MM.1S (cell line): ENCODE results near the gene MED25.

ENCODE experiments used
- DNase-seq: peaks from one replicate; pipeline ENCODE4 v3.0.0-alpha.2; 2015
- H2AFZ ChIP-seq: fragments of 300-600 bp; sonication (generic); 2 replicates; pipeline ENCODE4 v1.6.0; 2016; ENCODE audit warnings: antibody characterized with exemption, low read length
- H3F3A ChIP-seq: fragments of 300-600 bp; sonication (generic); 2 replicates; pipeline ENCODE4 v1.6.1; 2016; ENCODE audit warnings: mild to moderate bottlenecking, antibody characterized with exemption, low read length, moderate library complexity, mixed read lengths; ENCODE audit not compliant: insufficient read depth
- H3K27ac ChIP-seq: fragments of 300-600 bp; sonication (generic); 2 replicates; pipeline ENCODE4 v1.5.1; 2016; ENCODE audit warnings: mild to moderate bottlenecking, low read length
- H3K27me3 ChIP-seq: fragments of 300-600 bp; sonication (generic); replicated peaks from 2 replicates; pipeline ENCODE4 v1.6.0; 2016; ENCODE audit warnings: low read length; ENCODE audit not compliant: insufficient read depth
- H3K36me3 ChIP-seq: fragments of 300-600 bp; sonication (generic); replicated peaks from 2 replicates; pipeline ENCODE4 v1.6.1; 2016; ENCODE audit warnings: mild to moderate bottlenecking, low read length, mixed read lengths; ENCODE audit not compliant: insufficient read depth
- H3K4me1 ChIP-seq: fragments of 300-600 bp; sonication (generic); 2 replicates; pipeline ENCODE4 v1.6.1; 2016; ENCODE audit warnings: low read length, mixed read lengths
- H3K4me2 ChIP-seq: fragments of 300-600 bp; sonication (generic); 2 replicates; pipeline ENCODE4 v1.6.0; 2016; ENCODE audit warnings: low read depth, low read length
- H3K4me3 ChIP-seq: fragments of 300-600 bp; sonication (generic); 2 replicates; pipeline ENCODE4 v1.5.1; 2016; ENCODE audit warnings: low read length, mixed read lengths
- H3K79me2 ChIP-seq: fragments of 300-600 bp; sonication (generic); 2 replicates; pipeline ENCODE4 v1.6.1; 2016; ENCODE audit warnings: mixed run types, low read length, mixed read lengths
- H3K9ac ChIP-seq: fragments of 300-600 bp; sonication (generic); 2 replicates; pipeline ENCODE4 v1.6.1; 2016; ENCODE audit warnings: low read length, mixed read lengths
- H3K9me2 ChIP-seq: fragments of 300-600 bp; sonication (generic); replicated peaks from 2 replicates; pipeline ENCODE4 v1.6.1; 2016; ENCODE audit warnings: mild to moderate bottlenecking, low read length, mixed read lengths; ENCODE audit not compliant: insufficient read depth
- H3K9me3 ChIP-seq: fragments of 300-600 bp; sonication (generic); replicated peaks from 2 replicates; pipeline ENCODE4 v1.6.1; 2016; ENCODE audit warnings: mild to moderate bottlenecking, low read length, mixed read lengths; ENCODE audit not compliant: insufficient read depth
- H4K20me1 ChIP-seq: fragments of 300-600 bp; sonication (generic); 2 replicates; pipeline ENCODE4 v1.6.1; 2016; ENCODE audit warnings: mild to moderate bottlenecking, low read length, moderate library complexity, mixed read lengths; ENCODE audit not compliant: insufficient read depth
- EZH2 ChIP-seq: fragments of 300-600 bp; sonication (generic); optimal IDR thresholded peaks from 2 replicates; pipeline ENCODE3; 2017; ENCODE audit warnings: low read depth, mild to moderate bottlenecking, antibody characterized with exemption, low read length, mixed read lengths
- EZH2phosphoT487 ChIP-seq: fragments of 300-600 bp; sonication (generic); IDR thresholded peaks from 2 replicates; pipeline ENCODE4 v1.6.1; 2018; ENCODE audit warnings: antibody characterized with exemption, low read length
- TF ChIP-seq, protein P1 (sequence below): fragments of 300-600 bp; sonication (generic); IDR thresholded peaks from 2 replicates; pipeline ENCODE4 v1.5.1; 2016; ENCODE audit warnings: antibody characterized with exemption, low read length, mixed read lengths

MED25 gene

GRCh38 chr19:49875177-49875576 is 57.1 kb downstream of the MED25 start:
- Histone ChIP-seq H3K27ac (no peak overlapping the region; the same call in 1 of the 2 replicates), H3K79me2 (peaks cover 60% of the 10 kb centered on the region), H3K4me2 (peak overlapping the region; percentile 95)

GRCh38 chr19:49875857-49876421 is 57.9 kb downstream of the MED25 start:
- H2AFZ ChIP-seq: peak overlapping the region; percentile 54; the same call in 1 of the 2 replicates
- peaks cover 6% of the 10 kb centered on the region; the same call in 1 of the 2 replicates for H3F3A ChIP-seq
- peak overlapping the region; percentile 97 for H3K9ac ChIP-seq
- H3K4me1 ChIP-seq: peaks cover 6% of the 10 kb centered on the region; the same call in 1 of the 2 replicates
- H3K79me2 ChIP-seq: peaks cover 56% of the 10 kb centered on the region
- H3K9me3 ChIP-seq: no peaks in the 10 kb centered on the region
- H3K9me2 ChIP-seq: no peaks in the 10 kb centered on the region
- no peaks in the 10 kb centered on the region for H3K36me3 ChIP-seq
- no peaks in the 10 kb centered on the region for H3K27me3 ChIP-seq
- H3K4me2 ChIP-seq: peak overlapping the region; percentile 95
- TF ChIP-seq EZH2 (no peak), EZH2phosphoT487 (no peak)
- TF ChIP-seq, protein P1, sequence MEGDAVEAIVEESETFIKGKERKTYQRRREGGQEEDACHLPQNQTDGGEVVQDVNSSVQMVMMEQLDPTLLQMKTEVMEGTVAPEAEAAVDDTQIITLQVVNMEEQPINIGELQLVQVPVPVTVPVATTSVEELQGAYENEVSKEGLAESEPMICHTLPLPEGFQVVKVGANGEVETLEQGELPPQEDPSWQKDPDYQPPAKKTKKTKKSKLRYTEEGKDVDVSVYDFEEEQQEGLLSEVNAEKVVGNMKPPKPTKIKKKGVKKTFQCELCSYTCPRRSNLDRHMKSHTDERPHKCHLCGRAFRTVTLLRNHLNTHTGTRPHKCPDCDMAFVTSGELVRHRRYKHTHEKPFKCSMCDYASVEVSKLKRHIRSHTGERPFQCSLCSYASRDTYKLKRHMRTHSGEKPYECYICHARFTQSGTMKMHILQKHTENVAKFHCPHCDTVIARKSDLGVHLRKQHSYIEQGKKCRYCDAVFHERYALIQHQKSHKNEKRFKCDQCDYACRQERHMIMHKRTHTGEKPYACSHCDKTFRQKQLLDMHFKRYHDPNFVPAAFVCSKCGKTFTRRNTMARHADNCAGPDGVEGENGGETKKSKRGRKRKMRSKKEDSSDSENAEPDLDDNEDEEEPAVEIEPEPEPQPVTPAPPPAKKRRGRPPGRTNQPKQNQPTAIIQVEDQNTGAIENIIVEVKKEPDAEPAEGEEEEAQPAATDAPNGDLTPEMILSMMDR: no peak
- H3K4me3 ChIP-seq: peak overlapping the region; percentile 99
- DNase-seq: peak; percentile 52
- no peaks in the 10 kb centered on the region for H4K20me1 ChIP-seq
- H3K27ac ChIP-seq: peak overlapping the region; percentile 95

More at GRCh38 chr19:49875177-49875576, 57.1 kb downstream of the MED25 start:
- no peaks in the 10 kb centered on the region for H3K9me2 ChIP-seq
- H3K27me3 ChIP-seq: no peaks in the 10 kb centered on the region
- TF ChIP-seq, protein P1: no peak
- TF ChIP-seq EZH2 (no peak), EZH2phosphoT487 (no peak)
- no peaks in the 10 kb centered on the region for H4K20me1 ChIP-seq
- H3K36me3 ChIP-seq: no peaks in the 10 kb centered on the region
- peaks cover 10% of the 10 kb centered on the region; the same call in 1 of the 2 replicates for H3F3A ChIP-seq
- H3K9ac ChIP-seq: peak overlapping the region; percentile 97; the same call in 1 of the 2 replicates
- no peak overlapping the region for H2AFZ ChIP-seq
- DNase-seq: no peak
- H3K4me1 ChIP-seq: peaks cover 14% of the 10 kb centered on the region
- peak overlapping the region; percentile 99 for H3K4me3 ChIP-seq
- no peaks in the 10 kb centered on the region for H3K9me3 ChIP-seq

GRCh38 chr19:49876422-49877019 is 58.4 kb downstream of the MED25 start:
- H4K20me1 ChIP-seq: no peaks in the 10 kb centered on the region
- no peaks in the 10 kb centered on the region for H3K9me2 ChIP-seq
- TF ChIP-seq, protein P1: no peak
- no peak for TF ChIP-seq EZH2phosphoT487
- TF ChIP-seq EZH2: no peak
- peak overlapping the region; percentile 69 for H2AFZ ChIP-seq
- no peaks in the 10 kb centered on the region for H3K9me3 ChIP-seq
- peaks cover 56% of the 10 kb centered on the region for H3K79me2 ChIP-seq
- H3K4me2 ChIP-seq: peak overlapping the region; percentile 95
- peak overlapping the region; percentile 95 for H3K27ac ChIP-seq
- peak overlapping the region; percentile 97 for H3K9ac ChIP-seq
- peak overlapping the region; percentile 99 for H3K4me3 ChIP-seq
- DNase-seq: peak; percentile 97
- H3F3A ChIP-seq: peaks cover 4% of the 10 kb centered on the region; the same call in 1 of the 2 replicates
- H3K27me3 ChIP-seq: no peaks in the 10 kb centered on the region
- H3K36me3 ChIP-seq: no peaks in the 10 kb centered on the region
- peaks cover 4% of the 10 kb centered on the region; the same call in 1 of the 2 replicates for H3K4me1 ChIP-seq
